Cardiac muscle cell (in vitro differentiated cells and primary cell): ENCODE measurements around the gene THOC6. TPM values are rescaled to one million over a fixed set of nuclear protein-coding genes. Genes with fewer than 3 reads are reported as not detected.

Experiments
- DNase-seq, 2 donors: peaks; one replicate each; pipeline versions ENCODE4 v3.0.0 to v3.0.0-alpha.2; 2010 to 2017; ENCODE audit warnings: low read depth in 1 of 2, low spot score in 1 of 2
- H3K27ac ChIP-seq: fragments of 200-600 bp; sonication (generic); 2 replicates; pipeline ENCODE4 v1.5.1; 2016
- H3K27me3 ChIP-seq: fragments of 200-600 bp; sonication (generic); 2 replicates; pipeline ENCODE4 v1.6.0; 2016; ENCODE audit warnings: control low read depth
- H3K36me3 ChIP-seq: fragments of 200-600 bp; sonication (generic); 2 replicates; pipeline ENCODE4 v1.5.1; 2016; ENCODE audit warnings: control low read depth
- H3K4me1 ChIP-seq: fragments of 200-600 bp; sonication (generic); 2 replicates; pipeline ENCODE4 v1.8.1; 2017; ENCODE audit warnings: low read depth, mild to moderate bottlenecking, mixed run types
- H3K4me3 ChIP-seq: fragments of 200-600 bp; sonication (generic); 2 replicates; pipeline ENCODE4 v1.5.1; 2016; ENCODE audit warnings: mild to moderate bottlenecking
- H3K9me3 ChIP-seq: fragments of 200-600 bp; sonication (generic); 2 replicates; pipeline ENCODE4 v1.5.1; 2017; ENCODE audit warnings: low read depth, mild to moderate bottlenecking, control low read depth
- CTCF ChIP-seq: IDR thresholded peaks from 2 replicates; pipeline ENCODE4 v1.5.1; 2012; ENCODE audit warnings: low read depth, mild to moderate bottlenecking, low read length
- polyA plus RNA-seq: library from polyadenylated mRNA; unstranded; fragments of >200 nt; fragmentation: Nextera tagmentation; extraction: Ambion mirVana; gene quantifications from 2 replicates; pipeline ENCODE4 v1.2.1, GENCODE V29; 2016
- total RNA-seq: library from RNA; depleted of rRNA; stranded (reverse); fragments of >200 nt; gene quantifications from 2 replicates; pipeline ENCODE4 v1.2.3, GENCODE V29; 2016

The THOC6 gene
- total and polyA plus RNA-seq, 2 experiments from 2014 or later: 36.9 to 61.3 TPM

GRCh38 chr16:3022208-3022683 is 1.6 kb upstream of the THOC6 start:
- DNase-seq: peak; percentile 76 to 97
- no peak for TF ChIP-seq CTCF
- peaks cover 22% of the 10 kb centered on the region for H3K4me1 ChIP-seq

GRCh38 chr16:3022684-3023414 is 986 bp upstream of the THOC6 start:
- peaks cover 24% of the 10 kb centered on the region for H3K4me1 ChIP-seq
- peak overlapping the region; percentile 97 for H3K27ac ChIP-seq
- no peak for TF ChIP-seq CTCF
- no peaks in the 10 kb centered on the region for H3K9me3 ChIP-seq
- H3K4me3 ChIP-seq: peak overlapping the region; percentile 74
- H3K27me3 ChIP-seq: no peaks in the 10 kb centered on the region
- DNase-seq: peak in 1 of 2 donors; percentile 68
- H3K36me3 ChIP-seq: peaks cover 13% of the 10 kb centered on the region

More at GRCh38 chr16:3022208-3022683, 1.6 kb upstream of the THOC6 start:
- H3K4me3 ChIP-seq: peak overlapping the region; percentile 74
- H3K27ac ChIP-seq: peak overlapping the region; percentile 97
- no peaks in the 10 kb centered on the region for H3K9me3 ChIP-seq
- H3K27me3 ChIP-seq: no peaks in the 10 kb centered on the region
- H3K36me3 ChIP-seq: peaks cover 13% of the 10 kb centered on the region

- TF ChIP-seq CTCF: no peak
- peak overlapping the region; percentile 97 for H3K27ac ChIP-seq
- H3K4me1 ChIP-seq: peaks cover 25% of the 10 kb centered on the region
Measured at GRCh38 chr16:3023415-3023668, 493 bp upstream of the THOC6 start.

GRCh38 chr16:3025032-3026002 is 1.5 kb downstream of the THOC6 start:
- DNase-seq: no peak
- no peak for TF ChIP-seq CTCF
- Histone ChIP-seq H3K4me3 (no peak overlapping the region), H3K27me3 (no peaks in the 10 kb centered on the region), H3K9me3 (no peaks in the 10 kb centered on the region), H3K36me3 (peaks cover 13% of the 10 kb centered on the region), H3K4me1 (peaks cover 22% of the 10 kb centered on the region), H3K27ac (no peak overlapping the region)

More at GRCh38 chr16:3023415-3023668, 493 bp upstream of the THOC6 start:
- Histone ChIP-seq H3K9me3 (no peaks in the 10 kb centered on the region), H3K4me3 (peak overlapping the region; percentile 74), H3K27me3 (no peaks in the 10 kb centered on the region), H3K36me3 (peaks cover 13% of the 10 kb centered on the region)
- DNase-seq: peak in 1 of 2 donors; percentile 63

- no peak overlapping the region for H3K27ac ChIP-seq
- no peak for TF ChIP-seq CTCF
- peaks cover 13% of the 10 kb centered on the region for H3K36me3 ChIP-seq
- no peaks in the 10 kb centered on the region for H3K27me3 ChIP-seq
- no peaks in the 10 kb centered on the region for H3K9me3 ChIP-seq
- no peak for DNase-seq
- peaks cover 22% of the 10 kb centered on the region for H3K4me1 ChIP-seq
- no peak overlapping the region for H3K4me3 ChIP-seq
Measured at GRCh38 chr16:3026003-3026378, 2.2 kb downstream of the THOC6 start.
